Mucosa of stomach (tissue), 1 donor: ENCODE data around the gene EEF2.
A peak's percentile ranks its signal among the peaks of the same experiment; 100 is the strongest.
"Not testable (repeated sequence)": the region's sequence is repeated elsewhere in the genome, so short reads cannot be mapped to it uniquely, and the experiment has no call there.

Source experiments
- H3K27me3 ChIP-seq: one replicate; pipeline ENCODE4 v1.7.0; 2013; ENCODE audit warnings: mild to moderate bottlenecking, low read length; ENCODE audit not compliant: control insufficient read depth, insufficient read depth
- H3K36me3 ChIP-seq: one replicate; pipeline ENCODE4 v1.7.0; 2013; ENCODE audit warnings: low read length; ENCODE audit not compliant: control insufficient read depth, insufficient read depth
- H3K4me1 ChIP-seq: one replicate; pipeline ENCODE4 v1.7.0; 2013; ENCODE audit warnings: mild to moderate bottlenecking, low read length; ENCODE audit not compliant: control insufficient read depth, insufficient read depth
- H3K4me3 ChIP-seq: one replicate; pipeline ENCODE4 v1.7.0; 2013; ENCODE audit warnings: low read length
- H3K9ac ChIP-seq: one replicate; pipeline ENCODE4 v1.7.0; 2013; ENCODE audit warnings: mild to moderate bottlenecking, low read length, moderate library complexity
- H3K9me3 ChIP-seq: one replicate; pipeline ENCODE4 v1.7.0; 2013; ENCODE audit warnings: mild to moderate bottlenecking, low read length, moderate library complexity; ENCODE audit not compliant: control insufficient read depth
- donor health status: Pancreatic carcinoma.

EEF2 gene

DNA sequence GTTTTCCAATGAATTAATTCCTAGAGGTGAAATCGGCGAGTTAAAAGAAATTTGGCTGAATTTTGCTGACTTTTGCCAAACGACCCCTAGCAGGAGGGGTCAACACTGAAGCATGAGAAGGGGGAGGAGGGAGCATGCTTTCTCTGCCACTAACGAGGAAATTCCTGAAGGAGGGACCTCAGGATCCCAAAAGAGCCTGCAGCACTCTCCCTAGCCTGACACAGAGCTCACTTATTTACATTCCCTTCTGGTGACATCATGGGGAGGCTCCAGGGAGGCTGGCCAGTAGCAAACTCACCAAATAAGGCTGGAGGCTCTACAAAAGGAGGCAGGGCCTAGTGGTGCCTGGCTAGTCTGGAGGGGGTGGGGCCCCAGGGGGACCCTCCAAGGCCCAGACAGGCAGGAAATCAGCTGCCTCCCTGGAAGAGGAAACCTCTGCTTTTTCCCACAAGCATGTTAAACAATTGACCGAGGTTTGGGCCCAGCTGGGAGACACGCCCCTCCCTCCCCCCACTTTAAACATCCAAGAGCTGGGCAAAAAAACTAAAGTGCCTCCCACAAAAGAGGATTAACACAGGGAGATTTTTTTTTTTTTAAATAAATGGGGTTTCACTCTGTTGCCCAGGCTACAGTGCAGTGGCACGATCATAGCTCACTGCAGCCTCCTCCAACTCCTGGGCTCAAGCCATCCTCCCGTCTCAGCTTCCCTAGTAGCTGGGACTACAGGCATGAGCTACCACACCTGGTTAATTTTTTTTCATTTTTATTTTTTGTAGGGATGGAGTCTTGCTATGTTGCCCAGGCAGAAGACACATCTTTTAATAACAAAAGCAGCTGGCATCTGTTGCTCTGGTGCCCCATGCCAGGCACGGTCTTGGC, 16.5 kb downstream of the EEF2 start:
- Histone ChIP-seq H3K9ac (peak overlapping the region; percentile 98), H3K9me3 (no peaks in the 10 kb centered on the region), H3K4me1 (peaks cover 43% of the 10 kb centered on the region), H3K4me3 (peak overlapping the region; percentile 71), H3K36me3 (no peaks in the 10 kb centered on the region), H3K27me3 (no peaks in the 10 kb centered on the region)

DNA sequence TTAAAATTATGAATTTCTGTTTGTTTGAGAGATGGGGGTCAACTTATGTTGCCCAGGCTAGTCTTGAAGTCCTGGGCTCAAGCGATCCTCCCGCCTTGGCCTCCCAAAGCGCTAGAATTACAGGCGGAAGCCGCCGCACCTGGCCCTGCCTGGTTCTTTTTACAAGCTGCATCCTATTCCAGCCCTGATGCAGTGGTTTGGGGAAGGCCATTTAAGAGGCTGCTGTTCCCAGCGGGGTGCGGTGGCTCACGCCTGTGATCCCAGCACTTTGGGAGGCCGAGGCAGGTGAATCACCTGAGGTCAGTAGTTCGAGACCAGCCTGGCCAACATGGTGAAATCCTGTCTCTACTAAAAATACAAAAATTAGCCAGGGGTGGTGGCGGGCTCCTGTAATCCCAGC, 17.3 kb downstream of the EEF2 start:
- peak overlapping the region; percentile 52 for H3K9ac ChIP-seq
- not testable (repeated sequence) for H3K9me3 ChIP-seq, H3K4me3 ChIP-seq, H3K36me3 ChIP-seq, H3K27me3 ChIP-seq
- H3K4me1 ChIP-seq = peaks cover 43% of the 10 kb centered on the region

DNA sequence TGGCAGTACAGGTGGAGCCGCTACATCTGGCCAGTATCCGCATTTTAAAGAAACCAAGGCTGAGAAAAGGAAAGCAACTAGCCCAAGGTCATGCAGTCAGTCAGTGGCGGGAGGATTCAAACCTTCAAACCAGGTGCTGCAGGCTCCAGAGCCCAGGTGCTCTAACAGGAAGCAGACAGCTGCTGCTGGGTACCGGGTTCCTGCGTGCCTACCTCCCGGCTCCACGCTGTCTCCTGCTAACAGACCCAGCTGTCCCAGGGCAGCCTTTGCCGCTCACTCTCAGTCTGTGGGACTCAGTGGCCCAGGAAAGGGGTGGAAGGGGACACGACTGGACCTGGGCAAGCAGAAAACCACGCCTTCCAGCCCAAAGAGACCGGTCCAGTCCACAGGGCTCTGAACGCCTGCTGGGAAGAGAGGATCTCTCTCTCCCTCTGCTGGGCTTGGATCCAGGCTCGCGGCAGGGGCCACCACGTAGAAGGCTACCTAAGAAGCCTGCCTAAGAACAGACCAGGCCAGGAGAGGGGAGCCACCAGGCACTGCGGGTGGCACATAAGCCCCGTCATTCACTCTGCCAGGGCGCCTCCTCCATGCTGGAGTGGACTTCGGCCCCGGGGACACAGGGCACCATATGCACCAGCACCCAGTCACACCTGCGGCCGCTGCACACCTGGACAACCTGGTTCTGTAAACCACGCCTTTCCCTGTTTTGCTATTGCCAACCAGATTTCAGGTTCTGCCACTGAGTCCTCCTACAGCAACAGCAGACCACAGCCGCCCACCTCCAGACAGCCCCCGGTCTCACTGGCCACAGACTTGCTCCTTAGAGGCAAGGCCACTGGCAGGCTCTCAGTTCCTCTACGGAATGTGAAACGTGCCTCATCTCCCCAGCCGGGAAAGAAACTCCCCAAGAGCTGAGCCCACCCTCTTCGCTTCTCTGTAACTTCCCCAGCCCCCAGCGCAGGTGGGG, 18.9 kb downstream of the EEF2 start:
- H3K36me3 ChIP-seq = peaks cover 3% of the 10 kb centered on the region
- no peaks in the 10 kb centered on the region for H3K9me3 ChIP-seq
- H3K9ac ChIP-seq = peak overlapping the region; percentile 56
- H3K4me1 ChIP-seq = peaks cover 41% of the 10 kb centered on the region
- H3K4me3 ChIP-seq = peak overlapping the region; percentile 42
- H3K27me3 ChIP-seq = no peaks in the 10 kb centered on the region

DNA sequence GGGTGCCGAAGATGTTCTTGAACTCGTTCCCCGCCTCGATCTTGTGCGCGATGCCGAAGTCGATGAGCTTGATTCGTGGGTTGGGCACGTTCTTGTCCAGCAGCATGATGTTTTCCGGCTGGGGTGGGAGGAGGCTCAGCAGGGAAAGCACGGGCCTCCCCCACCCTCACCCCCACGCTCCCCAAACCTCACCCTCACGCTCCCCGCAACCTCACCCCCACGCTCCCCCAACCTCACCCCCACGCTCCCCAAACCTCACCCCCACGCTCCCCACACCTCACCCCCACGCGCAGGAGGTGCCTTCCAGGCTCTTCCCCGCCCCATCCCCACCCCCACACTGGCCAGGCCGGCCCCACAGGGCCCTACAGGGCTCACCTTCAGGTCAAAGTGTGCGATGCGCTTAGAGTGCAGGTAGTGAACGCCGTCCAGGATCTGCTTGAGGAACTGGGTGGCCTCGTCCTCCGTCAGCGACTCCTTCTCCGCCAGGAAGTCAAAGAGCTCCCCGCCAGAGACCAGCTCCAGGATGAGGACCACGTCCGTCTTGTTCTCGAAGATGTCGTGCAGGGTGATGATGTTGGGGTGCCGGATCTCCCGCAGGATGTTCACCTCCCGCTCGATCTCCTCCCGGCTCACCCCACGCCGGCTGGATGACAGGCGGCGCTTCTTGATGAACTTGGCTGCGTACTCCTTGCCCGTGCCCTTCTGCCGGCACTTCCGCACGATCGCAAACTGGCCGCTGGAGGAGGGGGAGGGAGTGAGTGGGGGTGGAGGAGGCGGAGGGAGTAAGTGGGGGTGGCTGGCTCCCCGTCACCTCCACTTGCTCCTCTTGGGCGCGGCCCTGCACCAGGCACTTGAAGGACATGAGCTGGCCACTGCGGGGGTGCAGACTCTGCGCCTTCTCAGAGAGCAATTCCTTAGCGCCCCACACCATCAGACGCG, 20.7 kb downstream of the EEF2 start:
- no peaks in the 10 kb centered on the region for H3K27me3 ChIP-seq
- H3K4me1 ChIP-seq = peaks cover 33% of the 10 kb centered on the region

DNA sequence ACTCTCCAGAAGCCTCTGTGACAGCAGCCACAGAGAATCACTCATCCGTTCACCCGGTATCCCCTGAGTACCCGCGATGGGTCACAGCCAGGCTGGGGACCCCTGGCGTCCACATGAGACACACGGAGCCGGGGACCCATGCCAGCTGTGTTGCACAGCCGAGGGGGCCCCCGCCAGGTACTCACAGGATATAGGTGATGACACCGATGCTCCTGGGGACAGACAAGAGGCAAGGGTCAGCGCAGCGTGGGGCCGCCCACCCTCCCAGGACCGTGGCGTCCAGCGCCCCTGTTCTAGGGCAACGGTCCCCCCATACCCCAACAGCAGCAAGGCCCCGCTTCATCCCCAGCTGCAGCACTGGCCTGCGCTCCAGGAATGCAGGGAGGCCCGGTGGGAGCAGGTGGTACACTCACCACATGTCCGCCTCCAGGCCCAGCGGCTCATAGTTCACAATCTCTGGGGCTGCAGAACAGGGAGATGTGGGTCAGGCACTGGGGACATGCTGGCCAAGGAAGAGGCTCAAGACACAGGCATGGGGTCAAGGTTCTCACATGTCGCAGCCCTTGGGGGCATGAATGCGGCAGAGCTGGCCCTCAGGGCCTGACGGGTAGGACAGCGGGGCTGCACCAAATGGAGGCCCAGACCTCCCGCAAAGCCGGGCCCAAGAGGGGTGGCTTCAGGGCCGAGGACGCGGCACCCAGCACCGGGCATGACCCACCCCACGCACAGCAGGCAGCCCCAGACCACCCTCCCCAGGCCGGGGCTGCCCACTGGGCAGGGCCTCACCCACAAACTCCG, 21.6 kb downstream of the EEF2 start:
- Histone ChIP-seq H3K36me3 (peaks cover 5% of the 10 kb centered on the region), H3K9me3 (no peaks in the 10 kb centered on the region), H3K4me3 (no peak overlapping the region), H3K4me1 (peaks cover 24% of the 10 kb centered on the region), H3K27me3 (no peaks in the 10 kb centered on the region), H3K9ac (no peak overlapping the region)

More for the DNA sequence above, 20.7 kb downstream of the EEF2 start:
- Histone ChIP-seq H3K9me3 (no peaks in the 10 kb centered on the region), H3K9ac (no peak overlapping the region), H3K4me3 (no peak overlapping the region), H3K36me3 (peaks cover 5% of the 10 kb centered on the region)

DNA sequence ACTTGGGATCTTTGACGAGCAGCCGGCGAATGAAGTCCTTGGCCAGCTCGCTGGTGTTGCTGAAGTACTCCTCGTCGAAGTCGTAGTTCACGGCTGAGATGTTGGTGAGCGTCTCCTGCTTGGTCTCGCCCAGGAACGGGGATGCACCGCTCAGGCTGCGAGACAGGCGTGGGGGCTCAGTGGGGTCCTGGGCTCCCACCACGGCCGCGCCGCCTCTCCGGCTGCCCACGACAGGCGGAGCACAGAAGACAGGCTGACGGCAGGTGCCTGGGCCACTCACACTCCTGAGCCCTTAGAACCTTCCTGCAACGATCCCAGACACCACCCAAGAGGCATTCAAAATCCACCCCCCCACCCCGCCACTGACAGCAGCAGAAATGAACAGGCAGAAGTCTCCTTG, 24.3 kb downstream of the EEF2 start:
- Histone ChIP-seq H3K27me3 (no peaks in the 10 kb centered on the region), H3K9me3 (no peaks in the 10 kb centered on the region), H3K9ac (no peak overlapping the region), H3K36me3 (peaks cover 5% of the 10 kb centered on the region), H3K4me3 (no peak overlapping the region), H3K4me1 (peaks cover 5% of the 10 kb centered on the region)

DNA sequence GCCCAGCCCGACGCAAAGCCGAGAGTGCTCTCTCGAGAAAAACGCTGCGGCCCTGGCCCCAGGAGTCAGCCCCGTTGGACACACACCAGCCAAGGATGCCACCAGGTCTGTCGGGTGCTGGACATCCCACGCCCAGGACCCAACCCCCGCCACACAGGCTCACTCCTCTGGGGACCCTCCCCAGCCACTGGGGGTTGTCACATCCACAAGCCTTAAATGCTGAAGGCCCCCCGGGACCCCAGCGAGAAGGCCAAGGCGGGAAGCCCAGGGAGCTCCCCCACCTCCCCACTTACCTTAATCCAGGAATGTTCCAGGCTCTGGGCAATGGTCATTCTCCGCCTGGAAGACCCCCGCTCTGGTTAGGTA, 25.5 kb downstream of the EEF2 start:
- no peaks in the 10 kb centered on the region for H3K9me3 ChIP-seq
- no peak overlapping the region for H3K4me3 ChIP-seq
- no peaks in the 10 kb centered on the region for H3K4me1 ChIP-seq
- H3K36me3 ChIP-seq = peaks cover 5% of the 10 kb centered on the region
- no peak overlapping the region for H3K9ac ChIP-seq
- H3K27me3 ChIP-seq = no peaks in the 10 kb centered on the region

DNA sequence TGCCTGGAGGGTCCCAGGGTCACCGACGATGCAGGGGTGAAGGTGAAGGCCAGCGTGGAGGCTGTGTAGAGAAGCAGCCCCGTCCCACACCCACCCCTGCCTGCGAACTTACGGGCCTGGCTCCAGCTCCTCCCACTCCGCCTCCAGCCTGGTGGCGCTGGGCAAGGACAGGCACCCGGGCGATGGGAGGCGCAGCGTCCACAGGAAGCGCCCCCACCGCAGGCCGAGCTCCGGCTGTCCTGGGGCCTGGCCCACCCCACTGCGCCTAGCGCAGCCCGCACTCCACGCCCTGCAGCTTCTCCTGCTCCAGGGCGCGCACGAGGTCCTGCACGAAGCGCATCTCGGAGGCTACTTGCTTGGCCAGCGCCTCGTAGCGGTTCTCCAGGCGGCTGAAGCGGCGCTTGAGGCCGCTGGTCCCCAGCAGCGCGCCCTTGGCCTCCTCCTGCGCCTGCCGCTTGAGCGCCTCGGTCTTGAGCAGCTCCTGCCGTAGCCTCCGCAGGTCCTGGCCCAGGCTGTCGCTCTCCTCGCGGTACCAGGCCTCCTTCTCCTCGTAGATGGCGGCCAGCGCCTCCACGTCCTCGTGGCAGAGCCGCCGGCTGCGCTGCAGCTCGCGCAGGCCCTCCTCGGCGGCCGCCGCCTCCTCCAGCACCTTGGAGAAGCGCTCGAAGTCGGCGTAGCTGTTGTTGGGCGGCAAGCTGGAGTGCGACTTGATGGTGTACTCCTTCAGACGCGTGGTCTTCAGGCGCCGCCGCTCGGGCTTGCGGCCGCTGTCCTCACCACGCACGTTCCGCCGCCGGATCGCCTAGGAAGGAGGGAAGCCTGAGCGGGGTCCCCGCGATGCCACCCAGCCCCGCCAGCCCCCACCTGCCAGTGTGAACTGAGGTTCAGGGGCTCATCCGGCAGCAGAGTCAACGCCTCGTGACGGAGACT, 26.2 kb downstream of the EEF2 start:
- Histone ChIP-seq H3K36me3 (peaks cover 5% of the 10 kb centered on the region), H3K9me3 (no peaks in the 10 kb centered on the region), H3K4me3 (no peak overlapping the region), H3K27me3 (no peaks in the 10 kb centered on the region), H3K4me1 (no peaks in the 10 kb centered on the region), H3K9ac (no peak overlapping the region)

DNA sequence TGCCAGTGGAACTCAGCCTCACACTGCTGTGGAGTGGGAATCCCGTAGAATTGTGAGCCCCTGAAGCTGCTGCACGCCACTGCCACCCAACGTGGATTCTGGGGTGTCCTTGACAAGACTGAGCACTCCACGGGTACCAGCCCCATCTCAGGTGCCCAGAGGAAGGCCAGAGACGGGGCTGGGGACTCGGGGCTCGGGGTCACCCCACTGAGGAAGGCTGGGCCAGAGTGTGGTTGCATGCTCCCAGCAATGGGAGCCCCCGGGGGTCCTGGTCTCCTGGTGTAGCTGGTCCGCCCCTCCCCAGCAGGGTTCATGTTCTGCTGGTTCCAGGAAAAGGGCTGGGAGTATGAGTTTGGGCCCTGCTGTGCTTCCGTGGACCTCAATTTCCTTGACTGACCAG, 29.6 kb downstream of the EEF2 start:
- no peak overlapping the region for H3K4me3 ChIP-seq
- peaks cover 8% of the 10 kb centered on the region for H3K27me3 ChIP-seq
- H3K9ac ChIP-seq = no peak overlapping the region
- H3K9me3 ChIP-seq = no peaks in the 10 kb centered on the region
- H3K4me1 ChIP-seq = no peaks in the 10 kb centered on the region
- no peaks in the 10 kb centered on the region for H3K36me3 ChIP-seq

DNA sequence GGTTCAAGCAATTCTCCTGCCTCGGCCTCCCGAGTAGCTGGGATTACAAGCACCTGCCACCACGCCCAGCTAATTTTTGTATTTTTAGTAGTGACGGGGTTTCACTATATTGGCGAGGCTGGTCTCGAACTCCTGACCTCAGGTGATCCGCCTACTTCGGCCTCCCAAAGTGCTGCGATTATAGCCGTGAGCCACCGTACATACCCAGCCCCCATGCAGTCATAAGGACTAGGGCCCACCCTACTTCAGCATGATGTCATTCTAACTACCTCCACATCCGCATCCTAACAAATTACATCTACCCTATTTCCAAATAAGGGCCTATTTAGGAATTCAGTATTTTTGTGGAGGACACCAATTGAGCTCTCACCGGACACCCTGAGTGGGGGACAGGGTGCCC, 30.0 kb downstream of the EEF2 start:
- not testable (repeated sequence) for H3K4me1 ChIP-seq, H3K27me3 ChIP-seq, H3K36me3 ChIP-seq, H3K4me3 ChIP-seq, H3K9ac ChIP-seq, H3K9me3 ChIP-seq
